A673 (cell line): ENCODE measurements around the gene GATA5. TPM values are rescaled to one million over a fixed set of nuclear protein-coding genes. Genes with fewer than 3 reads are reported as not detected.

Experiments
- BruUV-seq: library from RNA; stranded (reverse); fragments of 400-500 nt; replicated peaks from 2 replicates; lab custom pipeline; 2021; lab: Mats Ljungman, UMichigan
- CTCF ChIA-PET: fragments of 300-600 bp; sonication (Branson Sonifier 250); formaldehyde crosslinking; loops from one replicate; lab custom pipeline; 2022; ENCODE audit warnings: antibody characterized with exemption; lab: Charles Lee
- POLR2A ChIA-PET: fragments of 300-600 bp; sonication (Branson Sonifier 250); formaldehyde crosslinking; loops from one replicate; lab custom pipeline; 2022; ENCODE audit warnings: antibody characterized with exemption; ENCODE audit not compliant: low non-redundant PET; lab: Charles Lee
- DNase-seq: peaks from one replicate; pipeline ENCODE4 v3.0.0-alpha.2; 2015; ENCODE audit warnings: low spot score
- H3K27ac ChIP-seq: fragments of 200-600 bp; sonication (generic); 2 replicates; pipeline ENCODE4 v1.5.1; 2016; ENCODE audit warnings: mixed run types, low read depth, mild to moderate bottlenecking, mixed read lengths, antibody characterized with exemption, low read length; ENCODE audit not compliant: poor library complexity, severe bottlenecking
- H3K27me3 ChIP-seq: fragments of 200-600 bp; sonication (generic); replicated peaks from 2 replicates; pipeline ENCODE4 v1.6.1; 2017; ENCODE audit warnings: mixed run types, low read depth, mild to moderate bottlenecking, mixed read lengths, antibody characterized with exemption, low read length; ENCODE audit not compliant: insufficient read depth, poor library complexity
- H3K36me3 ChIP-seq: fragments of 200-600 bp; sonication (generic); 2 replicates; pipeline ENCODE4 v1.6.1; 2016; ENCODE audit warnings: mixed run types, mild to moderate bottlenecking, mixed read lengths, antibody characterized with exemption, low read length; ENCODE audit not compliant: insufficient read depth, poor library complexity, severe bottlenecking
- H3K4me1 ChIP-seq: fragments of 200-600 bp; sonication (generic); 2 replicates; pipeline ENCODE4 v1.6.1; 2017; ENCODE audit warnings: mixed run types, mild to moderate bottlenecking, mixed read lengths, antibody characterized with exemption, low read length; ENCODE audit not compliant: insufficient read depth, poor library complexity, severe bottlenecking
- H3K4me3 ChIP-seq: fragments of 200-600 bp; sonication (generic); 2 replicates; pipeline ENCODE4 v1.5.1; 2016; ENCODE audit warnings: low read depth, mixed run types, mild to moderate bottlenecking, mixed read lengths, low read length; ENCODE audit not compliant: poor library complexity, severe bottlenecking
- H3K9me3 ChIP-seq: fragments of 200-600 bp; sonication (generic); 2 replicates; pipeline ENCODE4 v1.6.1; 2016; ENCODE audit warnings: mixed run types, low read depth, mild to moderate bottlenecking, mixed read lengths, antibody characterized with exemption, low read length; ENCODE audit not compliant: poor library complexity, severe bottlenecking
- EZH2 ChIP-seq: fragments of 200-600 bp; sonication (generic); IDR thresholded peaks from 2 replicates; pipeline ENCODE4 v1.6.1; 2017; ENCODE audit warnings: borderline replicate concordance, low read depth, mild to moderate bottlenecking, mixed read lengths, antibody characterized with exemption, low read length; ENCODE audit not compliant: poor library complexity, severe bottlenecking
- intact Hi-C: fragments of 100-400 bp; cut with micrococcal nuclease; formaldehyde crosslinking; loops from one replicate; pipeline ENCODE4 v1.10.0; 2022; ENCODE audit not compliant: unreplicated experiment
- total RNA-seq: library from RNA; stranded (reverse); gene quantifications from 2 replicates; pipeline ENCODE4 v1.2.3, GENCODE V29; 2021
- TF ChIP-seq, protein P1 (sequence below): fragments of 300-800, 200-600 bp; sonication (generic); conservative IDR thresholded peaks from 2 replicates; pipeline ENCODE4 v1.5.1; 2017; ENCODE audit warnings: low read depth, mild to moderate bottlenecking, antibody characterized with exemption, low read length, moderate library complexity, mixed read lengths

Gene GATA5
- total RNA-seq, 1 experiment from 2014 or later = not detected

GRCh38 chr20:62415354-62416111 lies 60.3 kb downstream of the GATA5 start:
- intact Hi-C loops = no loop called here
- H3K4me3 ChIP-seq = no peak overlapping the region
- DNase-seq = no peak
- H3K4me1 ChIP-seq = no peaks in the 10 kb centered on the region
- ChIA-PET CTCF (no interaction called here), POLR2A (no interaction called here)
- TF ChIP-seq EZH2 = no peak
- TF ChIP-seq, protein P1, sequence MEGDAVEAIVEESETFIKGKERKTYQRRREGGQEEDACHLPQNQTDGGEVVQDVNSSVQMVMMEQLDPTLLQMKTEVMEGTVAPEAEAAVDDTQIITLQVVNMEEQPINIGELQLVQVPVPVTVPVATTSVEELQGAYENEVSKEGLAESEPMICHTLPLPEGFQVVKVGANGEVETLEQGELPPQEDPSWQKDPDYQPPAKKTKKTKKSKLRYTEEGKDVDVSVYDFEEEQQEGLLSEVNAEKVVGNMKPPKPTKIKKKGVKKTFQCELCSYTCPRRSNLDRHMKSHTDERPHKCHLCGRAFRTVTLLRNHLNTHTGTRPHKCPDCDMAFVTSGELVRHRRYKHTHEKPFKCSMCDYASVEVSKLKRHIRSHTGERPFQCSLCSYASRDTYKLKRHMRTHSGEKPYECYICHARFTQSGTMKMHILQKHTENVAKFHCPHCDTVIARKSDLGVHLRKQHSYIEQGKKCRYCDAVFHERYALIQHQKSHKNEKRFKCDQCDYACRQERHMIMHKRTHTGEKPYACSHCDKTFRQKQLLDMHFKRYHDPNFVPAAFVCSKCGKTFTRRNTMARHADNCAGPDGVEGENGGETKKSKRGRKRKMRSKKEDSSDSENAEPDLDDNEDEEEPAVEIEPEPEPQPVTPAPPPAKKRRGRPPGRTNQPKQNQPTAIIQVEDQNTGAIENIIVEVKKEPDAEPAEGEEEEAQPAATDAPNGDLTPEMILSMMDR = no peak
- no TSS peak for BruUV-seq
- no peaks in the 10 kb centered on the region for H3K9me3 ChIP-seq
- H3K36me3 ChIP-seq = no peaks in the 10 kb centered on the region
- H3K27me3 ChIP-seq = no peaks in the 10 kb centered on the region
- H3K27ac ChIP-seq = no peak overlapping the region

GRCh38 chr20:62413896-62414481 lies 61.8 kb downstream of the GATA5 start:
- no peak for DNase-seq
- Histone ChIP-seq H3K36me3 (no peaks in the 10 kb centered on the region), H3K27me3 (no peaks in the 10 kb centered on the region), H3K4me1 (peaks cover 4% of the 10 kb centered on the region), H3K4me3 (no peak overlapping the region), H3K27ac (no peak overlapping the region), H3K9me3 (no peaks in the 10 kb centered on the region)
- no TSS peak for BruUV-seq
- TF ChIP-seq EZH2 = no peak
- TF ChIP-seq, protein P1 = no peak
- CTCF ChIA-PET = interaction anchor here (0.6 kb wide), 1 partner anchor 74 kb away, joined by 8 read pairs; no protein-coding TSS in a partner anchor
- POLR2A ChIA-PET = no interaction called here
- intact Hi-C loops = loop anchor here (5.0 kb wide), 1 partner anchor 378 kb away; no protein-coding TSS in a partner anchor

Other genes starting within 250 kb of the GATA5 start
- 26.3 and 32.1 TPM in 2 replicates for gene OSBPL2, start 237.5 kb downstream of the GATA5 start, total RNA-seq
- gene ADRM1, start 173.0 kb downstream of the GATA5 start, total RNA-seq = 218 and 252 TPM in 2 replicates
- 4.2 and 13.2 TPM in 2 replicates for gene LAMA5, start 108.7 kb downstream of the GATA5 start, total RNA-seq
- gene RPS21, start 88.9 kb downstream of the GATA5 start, total RNA-seq = 1,502 and 1,506 TPM in 2 replicates
- gene CABLES2, start 68.7 kb downstream of the GATA5 start, total RNA-seq = 11.8 and 14.1 TPM in 2 replicates
- gene RBBP8NL, start 48.5 kb downstream of the GATA5 start, total RNA-seq = not detected in 2 replicates
- gene SLCO4A1, start 166.5 kb upstream of the GATA5 start, total RNA-seq = 44.5 and 48.8 TPM in 2 replicates
- gene NTSR1, start 232.8 kb upstream of the GATA5 start, total RNA-seq = 8.7 and 15.9 TPM in 2 replicates